GM18867 (cell line): ENCODE data around the gene GZMB.
"Not testable (repeated sequence)": the region's sequence is repeated elsewhere in the genome, so short reads cannot be mapped to it uniquely, and the experiment has no call there.

ENCODE experiments used
- ATAC-seq: cut with Tn5 transposase; IDR thresholded peaks from one replicate; pipeline ENCODE4 v1.9.1; 2021; ENCODE audit warnings: mild to moderate bottlenecking, moderate library complexity; ENCODE audit not compliant: unreplicated experiment

Gene GZMB

DNA sequence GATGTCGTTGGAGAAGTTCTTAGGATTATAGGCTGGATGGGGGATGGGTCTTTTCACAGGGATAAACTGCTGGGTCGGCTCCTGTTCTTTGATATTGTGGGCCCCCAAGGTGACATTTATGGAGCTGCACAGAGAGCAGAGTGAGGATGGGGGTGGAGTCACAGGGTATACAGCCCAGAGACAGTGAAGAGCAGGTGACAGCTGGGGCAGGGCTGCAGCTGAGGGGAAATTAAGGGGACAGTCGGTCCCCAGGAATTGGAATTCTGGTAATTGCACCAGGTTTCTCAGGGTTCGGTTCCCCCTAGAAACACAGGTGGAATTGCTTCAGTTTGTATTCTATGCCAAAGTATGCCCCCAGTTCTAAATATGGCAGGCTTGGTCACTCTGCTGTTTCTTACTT lies 1.7 kb downstream of the GZMB start:
- no peak for ATAC-seq

GRCh38 chr14:24631749-24632335 lies 2.1 kb downstream of the GZMB start:
- no peak for ATAC-seq

- no peak for ATAC-seq
Observed at GRCh38 chr14:24630872-24631477, 3.0 kb downstream of the GZMB start.

- ATAC-seq = no peak
Observed at GRCh38 chr14:24630087-24630871, 3.7 kb downstream of the GZMB start.

- no peak for ATAC-seq
Observed at GRCh38 chr14:24629521-24629920, 4.5 kb downstream of the GZMB start.

DNA sequence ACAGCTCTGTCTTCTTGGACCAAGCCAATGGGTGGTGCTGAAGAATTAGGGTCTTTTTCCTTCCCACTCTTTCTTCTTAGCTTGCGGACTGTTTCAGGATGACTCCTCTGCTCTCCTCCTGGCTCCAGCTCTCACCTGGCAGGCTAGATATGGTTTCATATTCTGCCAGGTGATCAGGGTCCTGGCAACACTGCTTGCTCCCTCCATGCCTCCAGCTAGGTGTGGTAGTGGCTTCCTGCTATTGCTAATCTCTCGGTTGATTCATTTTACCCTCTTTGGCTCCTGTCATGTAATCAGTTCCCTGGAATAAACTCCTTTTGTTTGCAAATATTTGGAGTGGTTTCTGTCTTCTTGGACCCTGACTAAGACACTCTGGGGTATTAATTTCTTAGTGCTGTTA lies 20.2 kb downstream of the GZMB start:
- no peak for ATAC-seq

DNA sequence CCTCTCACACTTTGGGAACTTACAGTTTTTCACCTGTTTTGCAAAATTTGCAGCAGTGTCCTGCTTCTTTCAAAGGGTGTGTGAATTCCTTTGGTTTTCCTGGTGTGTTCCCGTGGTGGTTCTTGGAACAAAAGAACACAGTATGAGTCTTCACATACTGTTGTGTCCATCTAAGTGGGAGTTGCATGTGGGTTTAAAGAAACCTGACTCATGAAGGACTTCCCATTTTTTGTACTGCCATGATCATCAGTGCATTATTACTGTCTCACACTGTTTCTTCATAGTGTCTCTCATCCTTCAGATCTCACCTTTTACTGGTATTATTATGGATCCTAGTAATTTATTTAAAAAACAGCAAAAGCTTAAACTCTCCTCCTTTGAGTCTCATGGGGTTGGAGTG lies 20.7 kb downstream of the GZMB start:
- ATAC-seq = no peak

DNA sequence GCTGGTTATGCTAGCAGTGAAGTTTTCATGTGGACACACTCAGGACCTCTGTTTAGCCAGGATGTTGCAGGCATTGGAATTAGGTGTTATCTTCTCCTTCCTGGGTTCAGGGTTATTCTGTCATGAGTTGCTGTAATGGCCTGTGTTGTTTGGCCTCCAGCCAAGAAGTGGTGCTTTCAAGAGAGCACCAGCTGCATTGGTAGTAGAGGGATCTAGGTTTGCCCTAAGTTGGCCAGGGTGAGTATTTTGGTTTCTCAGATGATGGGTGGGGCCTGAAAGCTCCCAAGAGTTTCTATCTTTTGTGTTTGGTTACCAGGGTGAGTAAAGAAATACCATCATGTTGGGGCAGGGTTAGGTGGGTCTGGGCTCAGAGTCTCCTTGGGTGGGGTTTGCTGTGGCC lies 21.8 kb downstream of the GZMB start:
- peak; percentile 42 for ATAC-seq

DNA sequence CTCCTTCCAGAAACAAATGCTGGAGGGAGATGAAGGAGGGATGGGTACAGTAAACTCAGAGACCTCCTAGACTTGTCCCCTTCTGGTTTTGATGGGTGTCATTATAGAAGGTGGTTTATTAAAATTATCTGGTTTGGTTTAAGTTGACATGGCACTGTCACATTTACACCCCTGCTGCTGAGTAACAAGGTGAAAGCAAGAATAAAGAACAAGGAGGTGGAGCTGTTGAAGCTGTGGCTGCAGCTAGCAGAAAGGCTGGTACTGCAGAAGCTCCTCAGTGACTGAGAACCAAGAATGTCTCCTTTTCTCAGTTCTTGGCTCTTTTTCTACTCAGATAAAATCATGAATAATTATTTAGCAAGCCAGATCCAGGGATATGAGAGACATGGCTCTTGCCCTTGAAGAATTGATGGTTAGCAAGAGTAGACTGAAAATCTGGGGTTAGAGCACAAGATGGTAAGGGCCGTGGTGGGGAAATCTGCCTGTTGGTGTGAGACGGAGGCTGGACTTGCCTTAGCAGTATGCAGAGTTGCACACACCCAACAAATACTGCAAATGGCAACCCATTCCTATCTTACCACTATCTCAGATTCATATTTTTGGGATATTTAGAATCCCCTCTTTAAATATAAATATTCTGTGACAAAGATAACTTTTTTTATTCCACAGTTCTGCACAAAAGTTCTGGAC lies 24.2 kb downstream of the GZMB start, which contains the start of gene GZMH:
TSS of gene GZMH (minus strand) at position 31 of the 690 bp plus-strand sequence. CDS start 72 bp downstream, outside the sequence.
- ATAC-seq = peak; percentile 77

GRCh38 chr14:24607635-24608514 lies 26.1 kb downstream of the GZMB start:
- no peak for ATAC-seq

DNA sequence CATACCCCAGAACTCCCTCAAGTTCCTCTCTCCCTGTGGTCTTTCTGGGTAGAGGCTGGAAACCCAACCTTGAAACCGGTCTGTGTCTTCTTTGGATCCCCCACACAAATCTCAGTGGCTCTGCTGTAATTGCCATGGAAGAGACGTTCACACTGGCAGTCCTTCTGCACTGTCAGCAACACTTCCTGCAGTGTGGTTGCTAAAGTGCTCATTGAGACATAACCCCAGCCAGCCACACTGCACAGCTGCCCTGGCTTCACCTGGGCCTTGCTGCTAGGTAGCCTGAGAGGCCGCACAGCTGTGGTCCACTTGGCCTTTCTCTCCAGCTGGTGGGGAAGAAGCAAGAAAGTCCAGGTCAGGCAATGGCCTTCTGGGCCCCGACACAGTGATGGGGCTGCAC lies 26.9 kb downstream of the GZMB start:
- no peak for ATAC-seq

GRCh38 chr14:24606297-24606696 lies 27.7 kb downstream of the GZMB start:
- ATAC-seq = no peak

DNA sequence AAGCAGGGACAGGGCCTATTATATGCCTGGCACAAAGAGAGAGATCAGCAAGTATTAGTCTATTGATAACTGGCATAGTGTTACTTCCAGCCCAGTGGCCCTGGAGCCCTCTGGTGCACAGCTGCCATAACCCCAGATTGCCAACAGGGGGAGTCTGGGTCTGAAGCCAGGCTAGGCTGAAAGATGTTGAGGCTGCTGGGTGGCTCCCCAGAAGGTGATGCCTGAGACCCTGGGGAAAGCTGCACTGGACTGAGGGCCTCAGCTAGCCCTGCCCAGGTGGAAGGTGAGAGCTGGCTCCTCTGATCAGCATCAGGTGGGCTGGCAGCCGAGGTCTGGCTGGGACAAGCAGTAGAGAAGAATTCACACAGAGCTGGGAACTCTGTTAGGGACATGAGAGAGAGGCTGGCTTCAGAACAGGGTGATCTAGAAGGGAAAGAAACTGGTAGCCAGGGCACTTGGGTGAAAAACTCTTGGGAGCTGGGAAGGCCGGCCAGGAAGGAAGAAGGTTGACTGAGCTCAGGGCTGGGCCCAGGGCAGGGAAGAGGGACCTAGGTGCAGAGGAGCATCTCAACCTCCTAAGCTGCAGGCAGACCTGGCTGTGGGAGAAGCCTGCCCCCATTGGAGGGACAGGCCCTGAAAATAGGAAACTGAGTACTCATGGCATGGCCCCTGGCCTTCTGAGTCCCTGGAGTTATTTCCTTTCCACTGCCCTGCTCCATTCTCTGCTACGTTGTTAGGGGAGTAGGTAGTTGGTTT lies 28.4 kb downstream of the GZMB start:
- peak; percentile 86 for ATAC-seq

DNA sequence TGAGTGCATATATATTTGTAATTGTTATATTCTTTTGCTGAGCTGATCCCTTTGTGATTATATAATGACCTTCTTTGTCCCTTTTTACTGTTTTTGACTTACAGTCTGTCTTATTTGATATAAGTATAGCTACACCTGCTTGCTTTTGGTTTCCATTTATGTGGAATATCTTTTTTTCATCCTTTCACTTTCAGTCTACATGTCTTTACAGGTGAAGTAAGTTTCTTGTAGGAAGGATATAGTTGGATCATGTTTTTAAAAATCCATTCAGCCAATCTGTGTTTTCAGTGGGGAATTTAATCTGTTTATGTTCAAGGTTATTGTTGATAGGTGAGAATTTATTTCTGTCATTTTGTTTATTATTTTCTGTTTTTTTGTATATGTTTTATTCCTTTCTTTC lies 36.6 kb downstream of the GZMB start:
- ATAC-seq = peak; percentile 64

DNA sequence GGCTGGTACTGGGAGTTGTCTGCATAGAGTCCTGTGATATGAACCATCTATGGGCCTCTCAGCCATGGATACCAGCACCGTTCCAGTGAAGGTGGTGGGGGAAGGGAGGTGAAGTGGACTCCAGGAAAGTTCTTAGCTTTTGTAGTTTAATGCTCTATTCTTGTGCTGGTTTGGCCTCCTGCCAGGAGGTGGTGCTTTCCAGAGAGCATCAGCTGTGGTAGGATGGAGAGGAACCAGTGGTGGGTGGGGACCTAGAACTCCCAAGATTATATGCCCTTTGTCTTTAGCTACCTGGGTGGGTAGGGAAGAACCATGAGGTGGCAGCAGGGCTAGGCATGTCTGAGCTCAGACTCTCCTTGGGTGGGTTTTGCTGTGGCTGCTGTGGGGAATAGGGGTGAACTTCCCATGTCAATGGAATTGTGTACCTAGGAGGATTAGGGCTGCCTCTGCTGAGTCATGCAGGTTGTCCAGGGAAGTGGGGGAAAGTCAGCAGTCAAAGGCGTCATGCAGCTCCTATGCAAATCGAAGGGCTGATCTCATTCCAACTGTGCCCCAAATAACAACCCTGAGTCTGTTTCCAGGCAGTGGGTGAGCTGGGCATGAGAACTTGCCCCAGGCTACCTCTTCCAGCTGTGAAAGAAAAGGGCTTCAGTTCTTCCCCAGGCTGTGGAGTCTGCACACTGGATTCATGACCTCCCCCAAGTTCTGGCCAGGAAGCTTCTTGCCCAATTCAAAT lies 38.7 kb downstream of the GZMB start:
- ATAC-seq = no peak

GRCh38 chr14:24591004-24591403 lies 43.0 kb downstream of the GZMB start:
- not testable (repeated sequence) for ATAC-seq

- ATAC-seq = not testable (repeated sequence)
Observed at GRCh38 chr14:24584402-24584801, 49.6 kb downstream of the GZMB start.
